NCI-H2029 (cell line): ENCODE measurements around the gene DIP2C.
"Not testable (repeated sequence)": the region's sequence is repeated elsewhere in the genome, so short reads cannot be mapped to it uniquely, and the experiment has no call there.

ENCODE experiments used
- DNase-seq: peaks from one replicate; lab custom pipeline; 2025; lab: John Stamatoyannopoulos, UW

The DIP2C gene

DNA sequence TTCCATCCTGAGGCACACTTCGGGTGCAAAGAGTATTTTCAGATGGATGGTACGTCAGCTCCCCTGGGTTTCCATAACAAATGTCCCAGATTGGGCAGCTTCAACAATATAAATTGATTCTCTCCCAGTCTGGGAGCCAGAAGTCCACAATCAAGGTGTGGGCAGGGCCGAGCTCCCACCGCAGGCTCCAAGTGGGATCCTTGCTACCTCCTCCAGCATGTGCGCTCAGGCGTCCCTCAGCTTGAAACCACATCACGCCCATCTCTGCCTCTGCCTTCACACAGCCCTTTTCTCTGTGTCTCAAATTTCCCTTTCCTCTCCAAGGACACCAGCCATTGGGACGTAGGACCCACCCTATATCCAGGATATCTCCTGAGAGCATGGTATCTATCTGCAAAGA, 153.5 kb downstream of the DIP2C start:
- DNase-seq = no peak

DNA sequence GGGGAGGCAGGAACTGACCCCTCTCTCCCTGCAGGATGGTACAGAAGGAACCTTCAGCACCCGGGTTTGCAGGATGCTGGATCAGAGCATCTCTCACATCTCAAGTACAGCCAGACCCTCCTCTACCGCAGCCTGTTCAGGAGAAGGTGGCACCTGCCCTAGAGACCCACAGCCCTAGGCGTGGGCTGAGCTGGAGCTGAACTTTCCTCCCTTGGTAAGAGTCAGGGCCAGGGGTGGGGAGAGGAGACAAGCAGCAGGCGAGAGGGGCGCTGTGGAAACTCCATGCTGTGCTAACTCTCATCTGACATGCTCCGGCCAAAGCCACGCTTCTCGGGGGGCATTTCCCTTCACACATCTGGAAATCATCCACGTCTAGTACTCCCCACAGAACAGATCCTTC, 154.4 kb downstream of the DIP2C start:
- no peak for DNase-seq

DNA sequence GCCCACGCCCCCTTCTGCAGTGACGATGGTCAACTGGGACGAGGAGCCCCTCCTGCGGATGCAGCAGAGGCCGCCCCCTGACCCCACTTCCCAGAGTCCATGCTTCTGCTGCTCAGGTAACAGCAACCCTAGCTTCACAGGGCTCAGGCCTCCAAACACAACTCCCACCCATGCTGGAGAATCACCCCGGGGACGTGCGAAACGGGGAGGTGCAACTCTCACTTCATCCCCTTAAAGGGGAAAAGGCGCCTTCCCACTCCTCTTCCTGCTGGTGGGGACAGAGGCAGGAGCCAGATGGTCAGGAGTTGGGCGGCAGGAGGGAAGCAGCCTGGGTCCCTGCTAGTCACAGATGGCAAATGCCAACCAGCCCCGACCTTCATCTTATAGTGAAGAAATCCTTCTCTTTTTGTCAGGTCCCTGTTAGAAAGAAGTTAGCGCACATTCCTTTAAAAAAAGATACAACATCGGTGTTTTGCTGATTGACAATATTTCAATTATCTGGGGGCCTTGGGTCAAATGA, 155.4 kb downstream of the DIP2C start:
- DNase-seq = no peak

DNA sequence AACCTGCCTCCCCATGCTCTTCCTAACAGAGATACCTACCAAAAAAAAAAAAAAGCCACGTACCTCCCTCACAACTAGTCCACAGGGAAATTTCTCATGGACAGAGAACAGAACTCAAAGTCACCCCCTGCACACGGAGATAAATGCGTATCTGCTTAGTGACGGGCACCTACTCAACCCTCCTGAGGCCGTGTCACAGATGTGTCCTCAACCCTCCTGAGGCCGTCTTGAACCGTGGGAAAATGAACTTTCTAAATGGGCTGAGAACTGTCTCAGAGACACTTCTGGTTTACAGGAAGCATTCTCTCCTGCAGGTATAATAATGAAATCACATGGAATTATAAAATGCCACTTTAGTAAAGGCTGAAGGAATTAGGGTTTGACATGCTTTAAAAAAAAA, 155.9 kb downstream of the DIP2C start:
- DNase-seq = no peak

DNA sequence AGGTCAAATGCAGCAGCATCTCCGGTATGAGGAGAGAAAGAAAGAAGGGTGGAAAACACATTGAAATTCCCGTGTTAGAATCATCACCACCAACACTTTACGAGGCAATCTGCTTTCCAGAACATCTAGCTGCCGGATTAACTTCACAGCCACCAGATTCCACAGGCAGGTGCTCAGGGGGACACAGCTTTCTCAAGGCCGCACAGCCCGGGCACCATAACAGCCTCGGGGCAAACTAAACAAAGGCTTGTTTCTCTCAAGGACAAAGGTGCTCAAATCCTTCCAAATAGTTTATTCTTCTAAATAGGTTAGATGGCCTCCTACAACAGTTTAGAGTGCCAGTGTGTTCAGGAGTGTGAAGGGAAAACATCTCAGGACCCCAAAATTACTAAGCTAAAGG, 156.3 kb downstream of the DIP2C start:
- no peak for DNase-seq

DNA sequence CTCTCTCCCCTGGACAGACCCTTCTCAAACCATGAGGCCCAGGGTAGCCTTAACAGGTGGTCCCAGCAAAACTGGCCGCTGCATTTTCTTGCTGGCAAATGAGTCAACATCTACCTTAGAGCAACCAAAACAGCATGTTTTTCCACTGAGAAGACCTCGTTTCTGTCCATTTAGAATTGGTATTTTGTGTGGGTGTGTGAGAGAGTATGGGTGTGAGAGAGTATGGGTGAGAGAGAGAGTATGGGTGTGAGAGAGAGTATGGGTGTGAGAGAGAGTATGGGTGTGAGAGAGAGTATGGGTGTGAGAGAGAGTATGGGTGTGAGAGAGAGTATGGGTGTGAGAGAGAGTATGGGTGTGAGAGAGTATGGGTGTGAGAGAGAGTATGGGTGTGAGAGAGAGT, 157.1 kb downstream of the DIP2C start:
- DNase-seq = not testable (repeated sequence)

DNA sequence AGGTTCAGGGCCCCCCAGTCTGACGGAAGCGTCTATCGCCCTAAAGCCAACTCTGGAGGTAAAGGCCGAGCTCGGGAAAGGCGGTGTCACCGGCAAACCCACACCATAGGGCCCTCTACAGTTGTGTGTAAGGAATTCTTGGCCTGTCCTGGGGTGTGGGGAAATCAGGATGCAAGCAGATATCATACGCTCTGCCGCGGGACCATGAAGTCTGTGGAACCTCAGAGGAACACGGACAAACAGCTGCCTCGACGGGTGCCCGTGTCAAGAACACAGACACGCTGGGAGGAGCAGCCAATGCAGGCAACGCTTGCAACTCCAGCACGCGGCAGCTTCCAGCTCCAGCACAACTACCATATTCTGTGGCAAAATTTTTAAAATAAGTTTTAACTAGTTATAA, 157.9 kb downstream of the DIP2C start:
- no peak for DNase-seq

DNA sequence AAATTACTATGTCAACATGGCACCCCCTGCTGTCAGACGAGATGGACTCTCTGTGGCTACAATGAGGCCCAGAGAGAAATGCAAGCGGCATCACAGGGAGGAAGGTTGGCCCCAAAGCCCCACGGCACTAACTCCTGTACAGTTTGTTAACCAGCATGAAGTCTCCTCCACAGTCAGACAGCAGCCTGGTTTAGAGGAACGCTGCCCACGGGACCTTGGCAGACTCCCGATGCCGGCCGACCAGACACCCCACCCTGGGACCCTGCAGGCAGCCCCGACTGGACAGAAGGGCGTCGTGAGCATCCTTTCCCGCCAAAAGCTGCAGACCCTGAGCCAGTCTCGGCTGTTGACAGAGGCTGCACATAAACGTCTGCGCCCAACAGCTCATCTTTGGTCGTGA, 158.8 kb downstream of the DIP2C start:
- DNase-seq = no peak

DNA sequence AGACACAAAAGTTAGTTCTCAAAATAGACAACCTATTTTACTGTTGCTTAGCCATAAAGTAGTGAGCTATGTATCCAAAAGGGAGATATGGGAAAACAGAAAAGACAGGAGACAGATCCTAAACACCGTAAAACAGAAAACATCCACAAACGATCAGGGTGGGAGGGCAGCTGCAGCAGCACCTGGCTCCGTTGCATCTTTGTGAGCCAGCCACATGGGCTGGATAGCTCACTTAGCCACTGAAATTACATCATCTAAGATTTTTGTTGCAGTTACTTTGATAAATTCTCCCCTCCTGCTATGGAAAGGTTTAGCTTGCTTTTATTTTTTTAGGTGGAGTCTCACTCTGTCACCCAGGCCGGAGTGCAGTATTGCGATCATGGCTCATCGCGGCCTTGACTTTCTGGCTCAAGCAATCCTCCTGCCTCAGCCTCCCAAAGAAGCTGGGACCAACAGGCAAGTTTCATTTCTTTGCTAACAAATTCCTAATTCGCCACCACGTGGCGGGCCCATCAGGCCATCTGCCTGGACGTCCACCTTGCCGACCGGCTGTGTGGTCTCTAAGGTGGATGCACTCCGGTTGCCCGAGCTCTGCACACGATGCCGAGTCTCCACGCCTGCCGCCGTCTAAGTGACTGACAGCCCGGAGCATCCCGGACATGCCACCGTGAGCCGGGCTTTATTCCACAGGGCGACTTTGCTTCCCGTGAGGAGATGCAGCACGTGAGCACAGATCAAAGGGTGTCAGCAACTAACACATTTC, 159.8 kb downstream of the DIP2C start:
- no peak for DNase-seq

DNA sequence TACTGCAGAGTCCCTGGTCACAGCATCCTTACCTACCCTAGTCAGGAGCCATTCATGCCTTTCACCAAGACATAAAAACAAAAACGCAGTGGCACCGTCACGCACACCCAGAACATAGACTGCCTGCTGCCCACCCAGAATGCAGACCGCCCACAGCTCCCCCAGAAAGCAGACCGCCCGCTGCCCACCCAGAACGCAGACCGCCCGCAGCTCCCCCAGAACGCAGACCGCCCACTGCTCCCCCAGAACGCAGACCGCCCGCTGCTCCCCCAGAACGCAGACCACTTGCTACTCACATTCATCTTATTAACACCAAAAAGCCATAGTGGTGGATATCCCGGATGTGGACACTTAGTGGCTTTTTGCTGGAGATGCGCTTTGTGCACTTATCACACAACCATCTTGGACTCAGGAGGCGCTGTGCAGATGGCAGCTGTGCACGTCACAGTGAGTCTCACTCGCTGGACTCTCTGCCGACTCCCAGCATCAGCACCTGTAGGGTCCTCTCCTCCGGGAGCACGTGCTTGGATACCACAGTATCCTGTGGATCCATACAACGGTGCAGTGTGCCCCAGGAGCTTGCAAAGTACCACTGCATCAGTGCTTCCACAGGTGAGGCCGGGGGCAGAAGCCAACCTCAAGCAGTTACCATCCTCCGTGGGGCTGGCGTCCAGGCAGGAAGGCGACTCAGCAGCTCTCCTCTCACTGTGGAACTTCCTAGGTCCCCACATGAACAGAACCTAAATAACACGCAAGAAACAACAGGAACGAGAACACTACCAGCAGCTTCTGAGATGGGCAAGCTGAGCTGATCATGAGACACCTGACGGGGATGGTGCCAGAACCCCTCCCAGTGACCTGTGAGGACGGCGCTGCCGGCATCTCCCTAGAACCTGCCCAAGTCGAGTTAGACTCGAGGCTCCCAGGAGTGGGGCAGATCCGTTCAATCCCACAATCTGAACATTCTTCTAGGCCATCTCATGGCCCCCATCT, 161.0 kb downstream of the DIP2C start:
- DNase-seq = no peak

DNA sequence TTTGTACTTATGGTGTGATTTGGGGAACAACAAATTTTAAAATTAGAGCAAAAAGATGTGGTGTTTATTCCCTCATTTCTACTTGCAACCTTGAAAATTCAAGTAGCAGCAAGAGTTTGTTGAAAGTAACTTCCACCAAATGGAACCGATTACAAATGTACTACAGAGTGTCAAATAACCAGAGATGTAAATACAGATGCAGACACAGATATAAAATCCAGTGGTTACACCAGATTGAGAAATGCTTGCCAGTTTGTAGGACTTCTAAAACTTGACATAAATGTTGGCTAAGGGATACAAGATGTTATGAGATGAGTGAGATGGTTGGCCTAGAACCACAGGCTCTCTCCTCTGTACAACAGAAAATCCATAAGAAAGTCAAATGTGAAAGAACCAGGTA, 162.1 kb downstream of the DIP2C start:
- no peak for DNase-seq

DNA sequence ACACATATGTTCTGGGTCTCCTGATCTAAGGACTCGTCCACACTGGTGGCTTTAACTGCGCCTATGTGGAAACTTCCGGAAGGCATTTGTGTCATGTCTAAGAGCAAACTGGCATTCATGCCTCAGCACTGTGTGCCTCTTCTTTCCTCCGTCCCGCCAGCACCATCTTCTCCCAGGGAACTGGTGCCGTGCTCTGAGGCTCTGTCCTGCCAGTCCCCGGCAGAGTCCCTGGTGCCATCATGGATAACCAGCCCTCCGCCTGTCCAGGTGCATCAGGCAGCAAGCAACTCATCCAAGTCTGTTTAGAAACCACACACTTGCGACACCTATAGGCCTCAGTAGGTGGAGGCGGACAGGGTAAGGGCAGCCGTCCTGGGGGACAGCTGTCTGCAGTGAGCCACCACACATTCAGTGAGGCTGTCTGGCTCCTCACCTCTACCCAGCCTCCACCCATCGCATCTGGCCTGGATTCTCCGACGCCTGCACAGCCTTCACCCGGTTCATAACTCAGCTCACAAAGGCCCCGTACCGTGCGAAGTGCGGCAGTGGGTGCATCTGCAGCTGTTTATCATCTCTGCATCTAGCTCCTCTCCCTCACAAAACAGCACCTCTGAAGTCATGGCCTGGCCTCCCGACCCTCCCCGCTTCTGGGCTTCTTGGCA, 162.7 kb downstream of the DIP2C start:
- no peak for DNase-seq

DNA sequence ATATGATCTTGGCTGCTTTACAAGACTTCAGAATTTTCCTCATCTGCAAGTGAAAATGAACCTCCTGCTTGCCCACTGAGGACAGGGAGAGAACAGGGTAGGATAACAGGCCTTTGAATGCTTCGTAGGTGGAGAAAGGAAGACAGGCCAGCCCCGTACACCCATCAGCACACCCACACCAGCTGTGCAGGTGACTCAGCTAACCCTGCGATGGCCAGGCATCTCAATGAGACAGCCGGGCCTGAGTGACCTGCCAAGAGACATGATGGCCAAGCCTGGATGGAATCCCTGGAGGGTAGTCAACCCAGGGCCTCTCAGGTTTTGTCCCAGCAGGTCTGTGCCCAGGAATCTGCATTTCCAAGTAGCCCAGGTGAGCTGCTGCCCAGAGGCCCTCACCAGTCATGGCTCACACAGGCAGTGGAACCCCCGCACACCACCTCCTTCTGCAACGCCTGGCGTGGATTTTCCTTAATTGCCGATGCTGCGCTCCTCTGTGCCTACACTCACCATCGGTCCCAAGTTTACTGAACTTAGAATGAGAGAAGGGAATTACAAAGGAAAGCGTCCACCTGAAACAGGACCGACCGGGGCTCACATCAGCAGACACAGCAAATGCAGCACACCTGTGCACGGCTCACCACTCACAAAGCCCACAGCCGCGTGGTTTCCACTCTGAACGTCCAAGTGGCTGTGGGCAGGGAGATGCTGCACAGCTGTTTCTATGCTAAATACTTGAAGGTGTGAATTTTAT, 163.7 kb downstream of the DIP2C start:
- DNase-seq = no peak

DNA sequence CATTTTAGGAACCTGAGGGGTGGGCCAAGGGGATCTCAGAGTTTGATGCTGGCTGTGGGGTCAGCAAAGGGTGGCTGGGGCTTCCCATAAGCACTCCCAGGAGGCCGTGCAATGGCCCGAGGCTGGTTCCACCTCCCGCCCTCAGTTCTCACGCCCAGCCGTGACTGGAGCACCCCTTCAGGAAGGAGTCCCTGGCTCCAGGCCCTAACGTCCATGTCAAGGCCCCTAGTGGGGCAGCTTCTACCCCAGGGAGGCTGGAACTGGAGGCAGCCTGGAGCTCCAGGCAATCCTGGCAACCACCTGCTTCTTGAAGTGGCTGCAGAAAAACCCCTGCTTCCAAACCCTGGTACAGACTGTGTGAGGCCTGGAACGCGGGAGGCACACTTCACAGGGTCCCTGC, 165.5 kb downstream of the DIP2C start:
- DNase-seq = no peak

DNA sequence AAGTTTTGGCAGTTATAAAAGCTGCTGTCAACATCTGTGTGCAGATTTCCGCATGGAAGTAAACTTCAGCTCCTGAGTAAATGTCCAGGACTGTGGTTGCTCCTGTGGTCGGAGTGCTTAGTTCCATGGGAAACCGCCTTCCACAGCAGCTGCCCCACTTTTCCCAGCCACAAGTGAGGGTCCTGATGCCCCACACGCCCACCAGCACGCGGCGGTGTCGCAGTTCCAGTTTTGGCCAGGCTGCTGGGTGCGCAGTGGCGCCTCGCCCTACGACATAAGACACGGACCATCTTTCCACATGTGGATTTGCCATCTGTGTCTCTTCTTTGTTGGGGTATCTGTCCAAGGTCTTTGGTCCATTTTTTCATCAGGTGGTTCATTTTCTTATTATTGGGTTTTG, 167.1 kb downstream of the DIP2C start:
- no peak for DNase-seq

DNA sequence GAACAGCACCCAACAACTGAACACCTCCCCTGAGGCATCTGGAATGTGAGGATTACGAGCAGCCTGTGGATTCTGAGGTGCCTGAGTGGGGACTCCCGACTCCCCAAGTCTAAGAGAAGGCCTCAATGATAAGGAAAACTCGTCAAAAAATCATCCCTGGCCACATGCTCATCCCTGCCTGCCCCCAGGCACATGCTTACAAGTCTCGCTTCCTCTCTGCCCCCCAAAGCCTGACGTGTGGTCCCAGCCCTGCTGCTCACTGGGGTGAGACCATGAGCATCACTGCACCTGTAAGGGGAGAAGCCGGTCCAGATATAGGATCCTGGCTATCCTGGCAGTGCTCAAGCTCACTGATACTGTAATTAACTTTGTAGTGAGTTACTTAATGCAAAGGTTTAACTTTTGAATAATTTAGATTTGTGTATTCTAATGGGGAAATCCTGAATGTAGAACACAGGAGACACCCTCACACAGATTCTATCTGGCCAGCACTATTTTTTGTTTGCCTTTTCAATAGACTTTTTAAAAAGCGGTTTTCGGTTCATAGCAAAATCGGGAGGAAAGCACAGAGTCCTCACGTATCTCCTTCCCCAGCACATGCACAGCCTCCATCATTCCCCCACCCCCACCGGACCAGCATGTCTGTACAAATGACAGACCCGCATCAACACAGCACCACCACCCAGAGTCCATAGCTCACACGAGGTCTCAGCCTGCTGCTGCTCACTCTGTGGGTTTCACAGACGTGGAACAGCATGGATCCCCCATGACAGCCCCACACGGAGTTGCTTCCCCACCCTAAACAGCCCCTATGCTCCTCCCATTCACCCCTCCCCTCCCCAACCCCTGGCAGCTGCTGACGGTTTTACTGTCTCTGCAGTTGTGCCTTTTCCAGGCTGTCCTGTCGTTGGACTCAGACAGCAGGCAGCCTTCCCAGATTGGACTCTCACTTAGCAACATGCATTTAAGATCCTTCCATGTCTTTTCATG, 167.9 kb downstream of the DIP2C start:
- DNase-seq = no peak

DNA sequence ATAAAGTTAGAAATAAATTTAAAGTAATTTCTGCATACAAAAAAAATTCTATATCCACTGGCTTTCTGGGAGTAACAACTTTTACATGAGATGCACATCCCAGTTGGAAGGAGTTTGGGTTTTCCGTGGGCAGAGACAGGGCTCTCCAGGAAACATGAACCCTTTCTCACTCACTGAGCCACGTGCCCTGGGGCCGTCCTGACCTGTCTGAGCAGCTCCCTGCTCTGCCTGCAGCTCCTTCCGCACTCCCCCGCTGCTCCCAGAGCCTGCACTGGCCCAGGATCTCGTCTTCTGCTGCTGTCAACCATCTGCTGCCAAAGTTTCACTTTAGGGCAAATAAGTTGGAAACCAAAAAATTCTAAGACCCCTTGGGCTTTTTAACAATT, 169.1 kb downstream of the DIP2C start:
- no peak for DNase-seq

DNA sequence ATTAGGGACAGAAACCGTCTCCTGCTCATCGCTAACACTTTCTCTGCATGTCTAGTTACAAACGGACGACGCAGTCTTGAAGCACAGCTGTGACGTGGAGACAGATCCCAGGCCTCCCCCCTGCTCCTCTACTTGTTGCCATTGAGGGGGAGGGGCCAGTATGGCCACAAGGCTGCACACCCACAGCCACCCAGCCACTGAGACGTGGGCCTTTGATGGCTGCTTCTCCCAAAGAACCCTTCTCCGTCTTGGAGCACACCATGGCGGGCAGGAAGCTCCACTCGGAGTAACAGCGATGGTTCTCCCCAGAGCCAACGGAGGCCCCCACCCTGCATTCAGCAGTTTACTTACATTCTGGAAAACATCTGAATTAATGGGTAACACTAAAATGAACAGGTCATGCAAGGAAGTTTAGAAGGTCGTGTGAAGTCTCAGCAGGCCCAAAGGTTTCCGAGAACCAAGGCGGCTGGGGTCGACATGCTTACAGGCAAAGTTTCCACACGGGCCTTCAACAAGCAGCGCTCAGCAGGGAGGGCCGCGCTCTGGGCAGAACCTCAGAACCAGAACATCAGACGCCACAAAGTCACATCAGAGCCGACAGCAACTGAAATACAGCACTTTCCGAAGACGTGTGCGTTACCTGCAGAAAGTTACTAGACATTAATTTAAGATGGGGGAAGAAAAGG, 169.6 kb downstream of the DIP2C start:
- no peak for DNase-seq

DNA sequence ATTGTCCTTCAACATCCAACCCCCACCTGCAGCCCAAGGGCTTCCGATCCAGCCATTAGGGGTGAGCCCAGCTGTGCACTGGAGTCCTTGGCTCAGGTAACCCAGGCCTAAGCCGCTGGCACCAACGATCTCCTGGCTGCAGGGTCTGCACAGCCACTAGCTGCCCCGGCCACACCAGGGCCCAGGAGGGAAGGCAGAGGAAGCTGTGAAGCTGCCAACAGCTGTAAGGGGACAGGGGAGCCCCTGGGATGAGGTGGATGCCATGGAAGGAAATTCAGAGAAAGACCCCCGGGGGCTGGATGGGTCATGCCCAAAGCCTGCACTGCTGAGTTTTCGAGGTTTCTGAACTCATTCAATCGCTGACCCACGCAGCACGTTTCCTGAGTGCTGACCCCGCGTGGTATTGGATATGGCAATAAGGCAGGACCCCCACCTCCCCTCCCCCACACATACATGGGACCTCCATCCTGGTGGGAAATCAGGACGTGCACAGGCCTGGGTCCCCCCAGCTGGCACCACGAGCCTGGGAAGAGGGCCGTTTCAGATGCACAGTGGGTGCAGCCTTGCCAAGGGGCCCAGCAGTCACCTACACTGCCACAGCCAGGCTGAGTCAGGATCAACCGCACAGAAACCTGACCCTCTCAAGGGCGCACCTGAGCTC, 170.3 kb downstream of the DIP2C start:
- no peak for DNase-seq
